Ishikawa (cell line): ENCODE data around the gene C1orf21.

Experiments
- CEBPB ChIP-seq: IDR thresholded peaks from 2 replicates; pipeline ENCODE4 v1.6.1; 2012
- CREB1 ChIP-seq: IDR thresholded peaks from 2 replicates; pipeline ENCODE4 v1.6.1; 2012; ENCODE audit warnings: low read depth
- EGR1 ChIP-seq: IDR thresholded peaks from 2 replicates; pipeline ENCODE4 v1.6.1; 2012
- EP300 ChIP-seq: IDR thresholded peaks from 2 replicates; pipeline ENCODE4 v1.6.1; 2012; ENCODE audit warnings: borderline replicate concordance
- FOXM1 ChIP-seq: IDR thresholded peaks from 2 replicates; pipeline ENCODE4 v1.6.1; 2012; ENCODE audit warnings: low read depth, borderline replicate concordance
- NFIC ChIP-seq: IDR thresholded peaks from 2 replicates; pipeline ENCODE4 v1.6.1; 2012
- RAD21 ChIP-seq: IDR thresholded peaks from 2 replicates; pipeline ENCODE4 v1.6.1; 2012; ENCODE audit warnings: low read depth
- REST ChIP-seq: IDR thresholded peaks from 2 replicates; pipeline ENCODE4 v1.6.1; 2012; ENCODE audit warnings: low read depth, mild to moderate bottlenecking
- TAF1 ChIP-seq: IDR thresholded peaks from 2 replicates; pipeline ENCODE4 v1.6.1; 2012; ENCODE audit warnings: low read depth, mild to moderate bottlenecking
- USF1 ChIP-seq: IDR thresholded peaks from 2 replicates; pipeline ENCODE4 v1.6.1; 2012
- YY1 ChIP-seq: IDR thresholded peaks from 2 replicates; pipeline ENCODE4 v1.6.1; 2012; ENCODE audit warnings: low read depth
- ZBTB7A ChIP-seq: IDR thresholded peaks from 2 replicates; pipeline ENCODE4 v1.6.1; 2012; ENCODE audit warnings: low read depth
- TF ChIP-seq, protein P1 (sequence below): IDR thresholded peaks from 2 replicates; pipeline ENCODE4 v1.6.1; 2012

- no peak for TF ChIP-seq CEBPB
- TF ChIP-seq CREB1, result no peak
- TF ChIP-seq NFIC, result no peak
- no peak for TF ChIP-seq FOXM1
- no peak for TF ChIP-seq REST
- TF ChIP-seq YY1, result no peak
- no peak for TF ChIP-seq EP300
- TF ChIP-seq, protein P1, sequence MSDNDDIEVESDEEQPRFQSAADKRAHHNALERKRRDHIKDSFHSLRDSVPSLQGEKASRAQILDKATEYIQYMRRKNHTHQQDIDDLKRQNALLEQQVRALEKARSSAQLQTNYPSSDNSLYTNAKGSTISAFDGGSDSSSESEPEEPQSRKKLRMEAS, result no peak
- no peak for TF ChIP-seq TAF1
- no peak for TF ChIP-seq ZBTB7A
- TF ChIP-seq RAD21, result no peak
- TF ChIP-seq EGR1, result no peak
- TF ChIP-seq USF1, result no peak
These were observed 100.1 kb downstream of the C1orf21 start for GRCh38 chr1:184486761-184487445.
